ENCODE data around the gene DPYSL5. TPM values are rescaled to one million over a fixed set of nuclear protein-coding genes. Genes with fewer than 3 reads are reported as not detected.

Gene DPYSL5
- total RNA-seq, 1 donor from 2014 or later: 313 TPM

DNA sequence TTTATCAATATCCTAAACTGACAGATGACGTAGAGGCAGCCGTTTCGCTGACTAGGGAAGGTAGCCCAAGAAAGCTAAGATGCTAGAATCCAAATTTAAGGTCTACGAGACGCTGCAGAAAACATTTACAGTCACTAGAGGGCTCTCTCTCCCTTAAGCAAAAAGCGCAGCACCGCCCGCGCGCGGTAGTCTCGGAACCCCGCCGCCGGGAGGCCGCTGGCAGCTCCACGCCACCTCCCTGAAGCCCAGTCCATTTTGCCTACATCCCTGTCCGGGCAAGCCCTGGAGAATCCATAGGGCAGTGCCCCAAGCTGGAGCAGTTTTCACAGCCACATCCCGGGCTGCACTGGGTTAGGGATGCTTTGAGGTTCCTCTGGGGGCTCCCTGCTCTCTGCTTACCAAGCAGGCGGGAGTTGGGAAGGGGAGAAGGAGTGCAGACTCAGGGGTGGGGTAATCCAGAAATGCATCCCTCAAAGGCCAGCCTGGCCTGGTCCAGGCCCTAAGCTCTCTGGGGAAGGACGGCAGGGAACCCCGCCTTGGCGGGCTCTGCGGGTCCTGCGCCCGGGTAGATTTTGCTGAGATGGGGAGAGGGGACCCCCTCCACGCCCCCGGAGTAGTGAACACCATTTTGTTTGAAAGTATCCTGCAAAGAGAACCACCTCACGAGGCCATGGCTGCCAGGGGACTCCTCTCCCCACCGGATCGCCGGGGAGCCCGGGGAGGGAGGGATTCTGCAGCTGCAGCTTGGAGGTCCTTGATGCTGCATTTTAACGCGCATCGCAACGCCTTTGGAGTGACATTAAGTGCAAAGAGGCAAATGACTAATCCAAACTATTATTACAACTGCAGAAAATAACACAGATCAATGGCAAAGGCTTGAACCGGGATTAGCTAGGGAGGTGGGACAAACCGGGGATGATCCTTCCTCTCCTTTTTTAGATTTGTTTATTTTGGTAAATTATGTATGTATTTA, 1.3 kb upstream of the DPYSL5 start:
- Mint-ChIP-seq H3K9me3 (ENCODE audit: unreplicated experiment) (peaks cover 12% of the 10 kb centered on the region), H3K4me3 (ENCODE audit: unreplicated experiment) (peak overlapping the region; percentile 83), H3K27me3 (ENCODE audit: unreplicated experiment) (peaks cover 12% of the 10 kb centered on the region), H3K4me1 (ENCODE audit: low read depth, unreplicated experiment) (peaks cover 17% of the 10 kb centered on the region), H3K27ac (ENCODE audit: unreplicated experiment) (peak overlapping the region; percentile 43), H3K36me3 (ENCODE audit: unreplicated experiment) (no peaks in the 10 kb centered on the region)
- peak; percentile 87 for DNase-seq
- TF ChIP-seq, protein P1, sequence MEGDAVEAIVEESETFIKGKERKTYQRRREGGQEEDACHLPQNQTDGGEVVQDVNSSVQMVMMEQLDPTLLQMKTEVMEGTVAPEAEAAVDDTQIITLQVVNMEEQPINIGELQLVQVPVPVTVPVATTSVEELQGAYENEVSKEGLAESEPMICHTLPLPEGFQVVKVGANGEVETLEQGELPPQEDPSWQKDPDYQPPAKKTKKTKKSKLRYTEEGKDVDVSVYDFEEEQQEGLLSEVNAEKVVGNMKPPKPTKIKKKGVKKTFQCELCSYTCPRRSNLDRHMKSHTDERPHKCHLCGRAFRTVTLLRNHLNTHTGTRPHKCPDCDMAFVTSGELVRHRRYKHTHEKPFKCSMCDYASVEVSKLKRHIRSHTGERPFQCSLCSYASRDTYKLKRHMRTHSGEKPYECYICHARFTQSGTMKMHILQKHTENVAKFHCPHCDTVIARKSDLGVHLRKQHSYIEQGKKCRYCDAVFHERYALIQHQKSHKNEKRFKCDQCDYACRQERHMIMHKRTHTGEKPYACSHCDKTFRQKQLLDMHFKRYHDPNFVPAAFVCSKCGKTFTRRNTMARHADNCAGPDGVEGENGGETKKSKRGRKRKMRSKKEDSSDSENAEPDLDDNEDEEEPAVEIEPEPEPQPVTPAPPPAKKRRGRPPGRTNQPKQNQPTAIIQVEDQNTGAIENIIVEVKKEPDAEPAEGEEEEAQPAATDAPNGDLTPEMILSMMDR (IDR thresholded peaks at IDR 0.05; ENCODE audit: partially characterized antibody, unreplicated experiment): peak; percentile 51

DNA sequence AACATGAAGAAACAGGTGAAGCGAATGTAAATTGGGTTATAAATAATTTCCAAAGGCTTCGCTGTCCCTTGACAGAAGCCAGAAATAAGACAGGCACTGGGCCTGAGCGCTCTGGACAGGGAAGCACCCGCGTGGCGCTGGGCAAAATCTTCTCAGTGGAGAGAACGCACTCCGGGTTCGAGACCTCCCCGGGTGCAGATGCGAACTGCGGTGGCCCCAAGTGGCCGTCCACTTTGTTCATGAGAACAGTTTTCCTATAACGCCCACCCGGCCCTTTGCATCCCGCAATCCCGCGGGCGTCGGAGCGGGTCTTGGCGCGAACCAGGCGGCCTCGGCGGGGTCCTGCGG, 651 bp upstream of the DPYSL5 start:
- TF ChIP-seq, protein P1 (IDR thresholded peaks at IDR 0.05; ENCODE audit: partially characterized antibody, unreplicated experiment): no peak
- H3K4me1 Mint-ChIP-seq (ENCODE audit: low read depth, unreplicated experiment): peaks cover 21% of the 10 kb centered on the region
- peaks cover 12% of the 10 kb centered on the region for H3K27me3 Mint-ChIP-seq (ENCODE audit: unreplicated experiment)
- H3K36me3 Mint-ChIP-seq (ENCODE audit: unreplicated experiment): no peaks in the 10 kb centered on the region
- no peak for DNase-seq
- peaks cover 12% of the 10 kb centered on the region for H3K9me3 Mint-ChIP-seq (ENCODE audit: unreplicated experiment)
- H3K27ac Mint-ChIP-seq (ENCODE audit: unreplicated experiment): peak overlapping the region; percentile 43
- peak overlapping the region; percentile 83 for H3K4me3 Mint-ChIP-seq (ENCODE audit: unreplicated experiment)

DNA sequence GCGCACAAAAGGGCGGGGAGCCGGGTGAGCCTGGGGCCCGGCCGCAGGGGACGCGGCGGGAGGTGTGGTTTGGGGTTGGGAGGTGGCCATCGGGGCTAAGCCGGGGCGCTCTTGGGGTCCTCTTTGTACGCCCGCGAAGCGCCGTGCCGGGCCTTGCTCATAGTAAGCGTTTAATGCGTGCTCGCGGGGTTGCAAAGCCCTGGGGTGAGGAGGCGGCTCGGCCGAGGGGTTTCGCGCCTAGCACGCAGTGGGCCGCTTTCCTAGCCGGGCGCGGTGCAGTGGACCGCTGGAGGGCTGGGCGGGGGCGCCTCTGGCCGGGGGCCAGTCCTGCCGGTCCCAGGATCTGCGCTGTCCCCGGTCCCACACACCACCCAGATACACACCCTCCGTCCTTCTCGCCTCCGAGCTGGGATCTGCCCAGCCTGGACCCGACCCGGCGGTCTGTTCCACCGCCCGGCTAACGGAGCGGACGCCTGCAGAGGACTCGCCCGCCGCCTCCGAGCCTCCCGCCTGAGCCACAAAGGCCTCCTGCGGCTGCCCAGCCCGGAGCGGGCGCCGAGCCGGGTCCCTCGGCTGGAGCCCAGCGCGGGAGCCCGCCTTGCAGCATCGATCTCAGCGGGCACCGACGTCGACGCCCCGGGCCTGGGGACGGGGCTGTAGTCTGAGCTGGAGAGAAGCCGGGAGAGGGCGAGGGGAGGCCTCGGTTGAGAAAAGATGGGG, 564 bp downstream of the DPYSL5 start:
- Mint-ChIP-seq H3K4me1 (ENCODE audit: low read depth, unreplicated experiment) (peaks cover 30% of the 10 kb centered on the region), H3K27ac (ENCODE audit: unreplicated experiment) (peak overlapping the region; percentile 96), H3K36me3 (ENCODE audit: unreplicated experiment) (no peaks in the 10 kb centered on the region), H3K9me3 (ENCODE audit: unreplicated experiment) (peaks cover 12% of the 10 kb centered on the region), H3K27me3 (ENCODE audit: unreplicated experiment) (peaks cover 11% of the 10 kb centered on the region), H3K4me3 (ENCODE audit: unreplicated experiment) (peak overlapping the region; percentile 87)
- TF ChIP-seq, protein P1 (IDR thresholded peaks at IDR 0.05; ENCODE audit: partially characterized antibody, unreplicated experiment): no peak
- peak; percentile 69 for DNase-seq

DNA sequence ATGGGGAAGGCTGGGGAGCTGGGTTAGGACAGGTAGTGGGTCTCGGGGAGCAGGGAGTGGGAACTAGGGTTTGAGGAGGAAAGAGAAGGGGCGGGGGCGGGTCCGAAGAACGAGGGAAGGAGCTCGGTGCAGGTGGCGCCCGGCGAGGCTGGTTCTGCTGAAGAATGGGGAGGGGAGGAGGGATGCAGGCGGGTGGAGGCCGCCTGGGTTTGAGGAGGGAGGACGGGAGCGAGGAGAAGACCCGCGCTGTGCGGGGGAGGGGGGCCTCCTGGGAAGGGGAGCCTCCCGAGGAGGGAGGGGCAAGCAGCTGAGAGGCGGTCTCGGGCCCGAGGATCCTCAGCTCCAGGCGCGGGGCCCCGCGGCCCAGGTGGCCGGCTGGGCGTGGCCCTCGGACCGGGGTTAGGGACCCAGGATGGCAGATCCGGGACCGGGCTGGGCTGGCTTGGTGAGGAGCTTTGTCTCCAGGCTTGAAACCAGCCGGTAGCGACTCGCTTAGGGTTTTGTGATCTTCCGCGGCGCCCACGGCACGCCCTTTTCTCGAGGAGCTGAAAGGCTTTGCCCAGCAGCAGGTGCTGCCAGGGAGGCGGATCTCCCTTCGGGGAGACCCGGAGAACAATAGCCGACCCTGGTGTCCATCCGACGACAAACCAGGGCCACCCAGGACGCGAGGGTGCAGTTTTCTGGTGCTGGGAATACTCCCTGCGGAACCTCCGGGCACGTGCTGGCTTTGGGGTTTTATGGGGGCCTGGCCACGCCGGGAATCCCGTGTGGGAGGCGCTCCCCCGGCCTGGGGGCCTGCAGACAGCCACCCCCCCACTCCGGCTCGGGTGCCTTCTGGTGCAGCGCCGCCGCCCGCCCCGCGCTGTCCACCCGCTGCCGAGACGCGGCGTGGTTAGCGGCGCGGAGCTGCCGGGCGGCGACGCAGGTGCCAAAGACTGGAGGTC, 1.4 kb downstream of the DPYSL5 start:
- H3K27ac Mint-ChIP-seq (ENCODE audit: unreplicated experiment): peak overlapping the region; percentile 99
- peaks cover 10% of the 10 kb centered on the region for H3K27me3 Mint-ChIP-seq (ENCODE audit: unreplicated experiment)
- peak; percentile 93 for DNase-seq
- TF ChIP-seq, protein P1 (IDR thresholded peaks at IDR 0.05; ENCODE audit: partially characterized antibody, unreplicated experiment): no peak
- peak overlapping the region; percentile 92 for H3K4me3 Mint-ChIP-seq (ENCODE audit: unreplicated experiment)
- peaks cover 30% of the 10 kb centered on the region for H3K4me1 Mint-ChIP-seq (ENCODE audit: low read depth, unreplicated experiment)
- peaks cover 12% of the 10 kb centered on the region for H3K9me3 Mint-ChIP-seq (ENCODE audit: unreplicated experiment)
- no peaks in the 10 kb centered on the region for H3K36me3 Mint-ChIP-seq (ENCODE audit: unreplicated experiment)
